Hepatocyte (in vitro differentiated cells): ENCODE measurements around the gene RB1. TPM values are rescaled to one million over a fixed set of nuclear protein-coding genes. Genes with fewer than 3 reads are reported as not detected.

ENCODE experiments used
- DNase-seq: peaks from one replicate; pipeline ENCODE4 v3.0.0-alpha.2; 2016; ENCODE audit warnings: low spot score
- H2AFZ ChIP-seq: fragments of 200-600 bp; sonication (generic); 2 replicates; pipeline ENCODE4 v1.6.0; 2016; ENCODE audit warnings: antibody characterized with exemption, mild to moderate bottlenecking
- H3K27ac ChIP-seq: fragments of 200-600 bp; sonication (generic); 2 replicates; pipeline ENCODE4 v1.5.1; 2016; ENCODE audit warnings: mild to moderate bottlenecking
- H3K27me3 ChIP-seq: fragments of 200-600 bp; sonication (generic); 2 replicates; pipeline ENCODE4 v1.6.1; 2016
- H3K36me3 ChIP-seq: fragments of 200-600 bp; sonication (generic); replicated peaks from 2 replicates; pipeline ENCODE4 v1.5.1; 2016; ENCODE audit warnings: low read depth; ENCODE audit not compliant: insufficient read depth
- H3K4me1 ChIP-seq: fragments of 200-600 bp; sonication (generic); 2 replicates; pipeline ENCODE4 v1.5.1; 2016; ENCODE audit warnings: mild to moderate bottlenecking, moderate library complexity; ENCODE audit not compliant: insufficient read depth
- H3K4me2 ChIP-seq: fragments of 200-600 bp; sonication (generic); 2 replicates; pipeline ENCODE4 v1.6.0; 2016
- H3K4me3 ChIP-seq: fragments of 200-600 bp; sonication (generic); 2 replicates; pipeline ENCODE4 v1.5.1; 2016; ENCODE audit warnings: mild to moderate bottlenecking
- H3K79me2 ChIP-seq: fragments of 200-600 bp; sonication (generic); 2 replicates; pipeline ENCODE4 v1.6.0; 2017; ENCODE audit warnings: mild to moderate bottlenecking
- H3K9me2 ChIP-seq: fragments of 200-600 bp; sonication (generic); replicated peaks from 2 replicates; pipeline ENCODE4 v1.6.0; 2017; ENCODE audit warnings: mild to moderate bottlenecking; ENCODE audit not compliant: insufficient read depth
- H3K9me3 ChIP-seq: fragments of 200-600 bp; sonication (generic); 2 replicates; pipeline ENCODE4 v1.5.1; 2016; ENCODE audit warnings: low read depth, mild to moderate bottlenecking
- H4K20me1 ChIP-seq: fragments of 200-600 bp; sonication (generic); 2 replicates; pipeline ENCODE4 v1.6.0; 2016; ENCODE audit warnings: mild to moderate bottlenecking; ENCODE audit not compliant: insufficient read depth, poor library complexity, severe bottlenecking
- EZH2 ChIP-seq: fragments of 200-600 bp; sonication (generic); IDR thresholded peaks from 2 replicates; pipeline ENCODE4 v1.6.1; 2016; ENCODE audit warnings: antibody characterized with exemption, mild to moderate bottlenecking, borderline replicate concordance
- EZH2phosphoT487 ChIP-seq: fragments of 200-600 bp; sonication (generic); IDR thresholded peaks from one replicate; pipeline ENCODE4 v1.6.1; 2018; ENCODE audit warnings: antibody characterized with exemption, mild to moderate bottlenecking, low read depth, moderate library complexity; ENCODE audit not compliant: unreplicated experiment, severe bottlenecking
- WGBS: methylation state at CpG from one replicate; pipeline ENCODE4 v1.1.6; 2016; ENCODE audit warnings: low lambda C conversion rate; ENCODE audit errors: missing lambda C conversion rate; 5-methylcytosine and 5-hydroxymethylcytosine counted together
- polyA plus RNA-seq: library from polyadenylated mRNA; unstranded; fragments of >200 nt; fragmentation: Nextera tagmentation; extraction: Ambion mirVana; gene quantifications from 2 replicates; pipeline ENCODE4 v1.2.1, GENCODE V29; 2016
- total RNA-seq: library from RNA; depleted of rRNA; stranded (reverse); fragments of >200 nt; gene quantifications from 2 replicates; pipeline ENCODE4 v1.2.3, GENCODE V29; 2014
- TF ChIP-seq, protein P1 (sequence below): fragments of 200-600 bp; sonication (generic); IDR thresholded peaks from 2 replicates; pipeline ENCODE4 v1.5.1; 2016; ENCODE audit warnings: antibody characterized with exemption, mild to moderate bottlenecking; ENCODE audit not compliant: poor library complexity

RB1 gene
- total and polyA plus RNA-seq, 2 experiments from 2014 or later, result 17.5 to 45.1 TPM

DNA sequence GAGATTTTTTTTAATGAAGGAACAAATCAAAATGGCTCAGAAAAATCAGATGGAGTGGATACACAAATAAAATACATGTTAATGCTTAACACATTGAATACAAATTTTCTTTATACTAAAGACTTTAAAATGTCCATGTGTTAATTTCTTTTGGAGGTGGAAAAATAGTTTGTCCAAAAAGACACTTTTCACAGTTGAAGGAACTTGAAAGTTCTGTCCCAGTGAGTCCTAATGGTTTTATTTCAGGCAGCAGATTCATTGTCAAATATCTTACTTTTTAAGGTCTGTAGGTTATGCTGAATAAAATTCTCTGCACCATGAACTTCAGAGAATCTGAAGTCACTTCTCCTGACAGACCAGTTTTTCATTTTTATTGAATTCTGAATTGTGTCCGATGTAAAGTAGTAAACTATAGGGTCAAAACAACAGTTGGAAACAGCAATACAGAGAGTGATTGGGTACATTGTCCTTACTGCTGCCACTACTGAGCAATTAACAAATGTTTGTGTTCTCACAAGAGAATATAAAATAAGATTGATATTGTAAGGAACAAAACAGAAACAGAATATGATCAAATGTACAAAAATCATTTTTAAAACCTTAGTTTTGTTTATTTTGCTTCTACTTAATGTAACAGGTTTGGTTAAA, 107.7 kb downstream of the RB1 start:
- DNase-seq, result no peak
- 13% methylated on average over 1 of the region's 1 CpG for WGBS
- H3K27me3 ChIP-seq, result no peaks in the 10 kb centered on the region
- peak overlapping the region; percentile 87 for H3K27ac ChIP-seq
- H3K36me3 ChIP-seq, result no peaks in the 10 kb centered on the region
- peak overlapping the region; percentile 78 for H3K4me2 ChIP-seq
- H4K20me1 ChIP-seq, result no peaks in the 10 kb centered on the region
- no peak overlapping the region for H2AFZ ChIP-seq
- TF ChIP-seq, protein P1, sequence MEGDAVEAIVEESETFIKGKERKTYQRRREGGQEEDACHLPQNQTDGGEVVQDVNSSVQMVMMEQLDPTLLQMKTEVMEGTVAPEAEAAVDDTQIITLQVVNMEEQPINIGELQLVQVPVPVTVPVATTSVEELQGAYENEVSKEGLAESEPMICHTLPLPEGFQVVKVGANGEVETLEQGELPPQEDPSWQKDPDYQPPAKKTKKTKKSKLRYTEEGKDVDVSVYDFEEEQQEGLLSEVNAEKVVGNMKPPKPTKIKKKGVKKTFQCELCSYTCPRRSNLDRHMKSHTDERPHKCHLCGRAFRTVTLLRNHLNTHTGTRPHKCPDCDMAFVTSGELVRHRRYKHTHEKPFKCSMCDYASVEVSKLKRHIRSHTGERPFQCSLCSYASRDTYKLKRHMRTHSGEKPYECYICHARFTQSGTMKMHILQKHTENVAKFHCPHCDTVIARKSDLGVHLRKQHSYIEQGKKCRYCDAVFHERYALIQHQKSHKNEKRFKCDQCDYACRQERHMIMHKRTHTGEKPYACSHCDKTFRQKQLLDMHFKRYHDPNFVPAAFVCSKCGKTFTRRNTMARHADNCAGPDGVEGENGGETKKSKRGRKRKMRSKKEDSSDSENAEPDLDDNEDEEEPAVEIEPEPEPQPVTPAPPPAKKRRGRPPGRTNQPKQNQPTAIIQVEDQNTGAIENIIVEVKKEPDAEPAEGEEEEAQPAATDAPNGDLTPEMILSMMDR, result no peak
- no peak for TF ChIP-seq EZH2
- TF ChIP-seq EZH2phosphoT487, result no peak
- H3K9me3 ChIP-seq, result no peaks in the 10 kb centered on the region
- H3K9me2 ChIP-seq, result no peaks in the 10 kb centered on the region
- H3K4me3 ChIP-seq, result peak overlapping the region; percentile 47
- H3K4me1 ChIP-seq, result no peaks in the 10 kb centered on the region
- H3K79me2 ChIP-seq, result peaks cover 47% of the 10 kb centered on the region

DNA sequence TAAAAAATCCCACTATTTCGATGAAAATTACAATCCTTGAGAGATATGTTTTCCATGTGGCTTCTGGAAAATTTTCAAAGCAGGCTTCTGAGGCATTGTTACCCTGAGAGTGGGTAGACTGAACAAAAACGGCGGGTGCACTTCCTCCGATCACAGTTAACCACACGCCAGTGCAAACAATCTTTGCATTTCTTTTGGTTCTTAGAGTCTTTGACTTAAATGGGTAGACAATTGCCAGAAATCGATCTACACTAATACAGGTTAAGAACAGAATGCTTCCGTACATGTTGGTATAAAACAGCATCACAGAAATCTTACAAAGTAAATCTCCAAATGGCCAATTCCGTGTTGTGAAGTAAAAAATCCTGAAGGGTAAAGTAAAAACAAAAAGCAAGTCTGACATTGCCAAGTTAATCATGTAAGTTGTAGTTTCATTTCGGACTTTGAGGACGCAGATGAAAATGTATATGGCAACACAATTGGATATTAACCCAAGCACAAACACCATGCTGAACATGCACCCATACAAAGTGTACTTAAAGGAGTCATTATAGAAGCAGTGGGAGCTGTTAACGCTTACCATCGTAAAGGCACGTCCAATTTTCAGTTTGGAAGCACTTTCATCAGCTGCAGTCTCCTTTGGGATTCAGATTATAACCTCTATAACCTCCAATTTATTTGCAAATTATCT, 108.4 kb downstream of the RB1 start:
- WGBS, result 6% methylated on average over 13 of the region's 13 CpGs
- Histone ChIP-seq H3K9me2 (no peaks in the 10 kb centered on the region), H3K36me3 (no peaks in the 10 kb centered on the region), H3K4me2 (peak overlapping the region; percentile 78), H3K9me3 (no peaks in the 10 kb centered on the region), H3K4me1 (no peaks in the 10 kb centered on the region), H3K27me3 (no peaks in the 10 kb centered on the region), H3K4me3 (peak overlapping the region; percentile 47), H3K79me2 (peaks cover 47% of the 10 kb centered on the region), H4K20me1 (no peaks in the 10 kb centered on the region), H2AFZ (peak overlapping the region; percentile 18), H3K27ac (peak overlapping the region; percentile 87)
- peak; percentile 16 for DNase-seq
- no peak for TF ChIP-seq EZH2phosphoT487
- TF ChIP-seq EZH2, result no peak

DNA sequence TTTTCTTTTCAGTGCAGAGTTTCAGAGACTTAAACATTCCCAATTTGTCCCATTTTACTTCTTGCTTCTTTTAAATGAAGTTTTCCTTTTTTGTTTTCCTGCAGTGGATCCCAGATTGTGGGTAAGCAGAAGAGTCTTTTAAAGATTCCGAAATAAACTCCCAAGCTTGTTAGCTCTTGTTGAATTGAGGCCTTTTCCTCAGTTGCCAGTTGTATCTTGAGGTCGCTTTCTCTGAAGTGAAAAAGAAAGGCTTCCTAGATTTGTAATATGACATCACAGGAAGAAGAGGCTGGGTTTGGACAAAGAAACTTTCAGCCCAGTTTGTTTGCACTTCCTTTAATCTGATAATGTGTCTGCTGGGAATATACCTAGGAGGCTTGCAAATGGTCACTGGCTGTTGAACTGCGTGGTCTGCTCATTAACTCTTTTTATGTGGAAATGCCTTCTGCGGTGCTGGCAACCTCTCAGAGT, 109.4 kb downstream of the RB1 start, which contains the start of gene LPAR6:
Gene LPAR6 (minus strand): TSS at position 233 of the 471 bp plus-strand sequence. CDS start 690 bp downstream, outside the sequence.
- no peaks in the 10 kb centered on the region for H3K9me2 ChIP-seq
- peaks cover 42% of the 10 kb centered on the region for H3K79me2 ChIP-seq
- H3K4me1 ChIP-seq, result no peaks in the 10 kb centered on the region
- no peaks in the 10 kb centered on the region for H3K9me3 ChIP-seq
- peak; percentile 64 for DNase-seq
- peak within 1 kb of the TSS; percentile 87 for H3K27ac ChIP-seq
- H2AFZ ChIP-seq, result peak within 1 kb of the TSS; percentile 18
- H3K4me2 ChIP-seq, result peak within 1 kb of the TSS; percentile 78
- TF ChIP-seq EZH2, result no peak
- TF ChIP-seq EZH2phosphoT487, result peak; percentile 44
- no peaks in the 10 kb centered on the region for H3K36me3 ChIP-seq
- peak within 1 kb of the TSS; percentile 47 for H3K4me3 ChIP-seq
- H3K27me3 ChIP-seq, result no peaks in the 10 kb centered on the region
- WGBS, result 11% methylated on average over 4 of the region's 4 CpGs
- no peaks in the 10 kb centered on the region for H4K20me1 ChIP-seq

DNA sequence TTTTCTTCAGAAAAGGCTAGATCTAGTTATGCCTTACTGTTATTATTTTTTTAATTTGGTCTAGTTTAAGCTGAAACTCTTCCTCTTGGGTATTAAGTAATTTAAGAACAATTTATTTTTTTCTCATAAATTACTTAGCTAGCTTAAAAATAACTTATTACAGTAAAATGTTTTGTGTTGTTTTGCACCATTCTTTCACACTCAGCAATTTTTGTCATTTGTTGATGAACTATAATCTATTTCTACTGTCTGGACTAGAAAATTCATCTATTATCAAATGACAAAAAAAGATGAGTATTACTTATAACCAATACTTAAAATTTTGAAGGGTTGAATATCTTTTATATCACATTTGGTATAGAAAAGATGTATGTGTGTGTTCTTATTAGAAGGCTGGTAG, 111.0 kb downstream of the RB1 start:
- Histone ChIP-seq H3K4me2 (no peak overlapping the region), H3K9me3 (no peaks in the 10 kb centered on the region), H3K4me1 (no peaks in the 10 kb centered on the region), H2AFZ (no peak overlapping the region), H3K27me3 (no peaks in the 10 kb centered on the region), H4K20me1 (no peaks in the 10 kb centered on the region), H3K9me2 (no peaks in the 10 kb centered on the region), H3K27ac (no peak overlapping the region), H3K79me2 (peaks cover 32% of the 10 kb centered on the region), H3K4me3 (no peak overlapping the region), H3K36me3 (no peaks in the 10 kb centered on the region)
- DNase-seq, result no peak
- TF ChIP-seq, protein P1, result no peak
- TF ChIP-seq EZH2phosphoT487 (no peak), EZH2 (no peak)
